HG03378 (cell line): ENCODE results near the gene RAD51B.
"Not testable (repeated sequence)": the region's sequence is repeated elsewhere in the genome, so short reads cannot be mapped to it uniquely, and the experiment has no call there.

Experiments used
- ATAC-seq: cut with Tn5 transposase; IDR thresholded peaks from one replicate; pipeline ENCODE4 v1.9.1; 2021; ENCODE audit warnings: mild to moderate bottlenecking, moderate library complexity; ENCODE audit not compliant: unreplicated experiment

The RAD51B gene

GRCh38 chr14:68016255-68016914, 196.8 kb downstream of the RAD51B start:
- ATAC-seq: no peak

GRCh38 chr14:68018598-68018997, 199.0 kb downstream of the RAD51B start:
- no peak for ATAC-seq

GRCh38 chr14:68020493-68020892, 200.9 kb downstream of the RAD51B start:
- no peak for ATAC-seq

GRCh38 chr14:68020999-68021663, 201.6 kb downstream of the RAD51B start:
- ATAC-seq: peak; percentile 71

- no peak for ATAC-seq
Measured at GRCh38 chr14:68027276-68027675, 207.7 kb downstream of the RAD51B start.

GRCh38 chr14:68028075-68028474, 208.5 kb downstream of the RAD51B start:
- no peak for ATAC-seq

- not testable (repeated sequence) for ATAC-seq
Measured at GRCh38 chr14:68031011-68031410, 211.4 kb downstream of the RAD51B start.

- no peak for ATAC-seq
Measured at GRCh38 chr14:68032154-68032553, 212.6 kb downstream of the RAD51B start.

- no peak for ATAC-seq
Measured at GRCh38 chr14:68033336-68033932, 213.9 kb downstream of the RAD51B start.

GRCh38 chr14:68034896-68035295, 215.3 kb downstream of the RAD51B start:
- ATAC-seq: no peak

- no peak for ATAC-seq
Measured at GRCh38 chr14:68036202-68036601, 216.6 kb downstream of the RAD51B start.

GRCh38 chr14:68039593-68039992, 220.0 kb downstream of the RAD51B start:
- no peak for ATAC-seq

GRCh38 chr14:68040633-68041369, 221.2 kb downstream of the RAD51B start:
- ATAC-seq: no peak

- no peak for ATAC-seq
Measured at GRCh38 chr14:68041876-68042354, 222.3 kb downstream of the RAD51B start.

GRCh38 chr14:68042586-68043210, 223.1 kb downstream of the RAD51B start:
- no peak for ATAC-seq

GRCh38 chr14:68043752-68044151, 224.2 kb downstream of the RAD51B start:
- no peak for ATAC-seq

- no peak for ATAC-seq
Measured at GRCh38 chr14:68047906-68048305, 228.3 kb downstream of the RAD51B start.

GRCh38 chr14:68048815-68049214, 229.2 kb downstream of the RAD51B start:
- not testable (repeated sequence) for ATAC-seq

GRCh38 chr14:68050177-68050576, 230.6 kb downstream of the RAD51B start:
- no peak for ATAC-seq

- ATAC-seq: no peak
Measured at GRCh38 chr14:68051146-68051545, 231.6 kb downstream of the RAD51B start.

GRCh38 chr14:68060198-68060597, 240.6 kb downstream of the RAD51B start:
- no peak for ATAC-seq
